SJCRH30 (cell line): ENCODE data around the gene CCDC24. TPM values are rescaled to one million over a fixed set of nuclear protein-coding genes. Genes with fewer than 3 reads are reported as not detected.

Source experiments
- DNase-seq, 2 experiments: peaks; one replicate each; pipeline ENCODE4 v3.0.0-alpha.2; 2015 to 2020
- H3K27ac ChIP-seq: fragments of 250-450 bp; sonication (Bioruptor Pico); 2 replicates; pipeline ENCODE4 v1.5.1; 2020; ENCODE audit warnings: mild to moderate bottlenecking, moderate library complexity
- H3K27me3 ChIP-seq: fragments of 250-450 bp; sonication (Bioruptor Pico); 2 replicates; pipeline ENCODE4 v1.5.1; 2020; ENCODE audit warnings: mild to moderate bottlenecking, moderate library complexity
- H3K36me3 ChIP-seq: fragments of 250-450 bp; sonication (Bioruptor Pico); 2 replicates; pipeline ENCODE4 v1.5.1; 2020; ENCODE audit warnings: mild to moderate bottlenecking, moderate library complexity
- H3K4me1 ChIP-seq: fragments of 250-450 bp; sonication (Bioruptor Pico); 2 replicates; pipeline ENCODE4 v1.5.1; 2020; ENCODE audit warnings: mild to moderate bottlenecking, moderate library complexity
- H3K4me3 ChIP-seq: fragments of 250-450 bp; sonication (Bioruptor Pico); 2 replicates; pipeline ENCODE4 v1.5.1; 2020; ENCODE audit warnings: mild to moderate bottlenecking, moderate library complexity
- H3K9me3 ChIP-seq: fragments of 250-450 bp; sonication (Bioruptor Pico); replicated peaks from 2 replicates; pipeline ENCODE4 v1.5.1; 2020; ENCODE audit warnings: mild to moderate bottlenecking, moderate library complexity
- total RNA-seq: library from RNA; depleted of rRNA; stranded (reverse); fragments of >200 nt; shearing (Covaris generic); gene quantifications from 2 replicates; pipeline ENCODE4 v1.2.3, GENCODE V29; 2014

CCDC24 gene
- total RNA-seq, 1 experiment from 2014 or later: 0.85 TPM

DNA sequence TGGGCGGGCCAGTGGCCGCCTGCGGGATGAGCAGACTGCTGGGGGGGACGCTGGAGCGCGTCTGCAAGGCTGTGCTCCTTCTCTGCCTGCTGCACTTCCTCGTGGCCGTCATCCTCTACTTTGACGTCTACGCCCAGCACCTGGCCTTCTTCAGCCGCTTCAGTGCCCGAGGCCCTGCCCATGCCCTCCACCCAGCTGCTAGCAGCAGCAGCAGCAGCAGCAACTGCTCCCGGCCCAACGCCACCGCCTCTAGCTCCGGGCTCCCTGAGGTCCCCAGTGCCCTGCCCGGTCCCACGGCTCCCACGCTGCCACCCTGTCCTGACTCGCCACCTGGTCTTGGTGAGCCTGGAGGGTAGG is 10.3 kb upstream of the CCDC24 start:
- Histone ChIP-seq H3K27me3 (no peaks in the 10 kb centered on the region), H3K4me3 (no peak overlapping the region), H3K36me3 (peaks cover 17% of the 10 kb centered on the region), H3K9me3 (no peaks in the 10 kb centered on the region), H3K4me1 (peaks cover 7% of the 10 kb centered on the region; the same call in 1 of the 2 replicates), H3K27ac (no peak overlapping the region)
- no peak for DNase-seq

DNA sequence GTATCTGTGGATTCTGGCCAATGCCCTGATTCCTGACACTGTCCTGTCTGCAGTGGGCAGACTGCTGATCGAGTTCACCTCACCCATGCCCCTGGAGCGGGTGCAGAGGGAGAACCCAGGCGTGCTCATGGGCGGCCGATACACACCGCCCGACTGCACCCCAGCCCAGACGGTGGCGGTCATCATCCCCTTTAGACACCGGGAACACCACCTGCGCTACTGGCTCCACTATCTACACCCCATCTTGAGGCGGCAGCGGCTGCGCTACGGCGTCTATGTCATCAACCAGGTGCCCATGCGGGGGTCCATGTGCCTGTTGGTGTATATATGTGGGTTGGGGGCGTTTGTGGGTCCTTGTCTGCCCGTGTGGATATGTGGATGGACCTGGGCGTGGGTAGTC is 9.8 kb upstream of the CCDC24 start:
- DNase-seq: no peak
- peaks cover 13% of the 10 kb centered on the region for H3K36me3 ChIP-seq
- H3K27me3 ChIP-seq: no peaks in the 10 kb centered on the region
- H3K9me3 ChIP-seq: no peaks in the 10 kb centered on the region
- H3K27ac ChIP-seq: no peak overlapping the region
- H3K4me1 ChIP-seq: peaks cover 7% of the 10 kb centered on the region; the same call in 1 of the 2 replicates
- no peak overlapping the region for H3K4me3 ChIP-seq

DNA sequence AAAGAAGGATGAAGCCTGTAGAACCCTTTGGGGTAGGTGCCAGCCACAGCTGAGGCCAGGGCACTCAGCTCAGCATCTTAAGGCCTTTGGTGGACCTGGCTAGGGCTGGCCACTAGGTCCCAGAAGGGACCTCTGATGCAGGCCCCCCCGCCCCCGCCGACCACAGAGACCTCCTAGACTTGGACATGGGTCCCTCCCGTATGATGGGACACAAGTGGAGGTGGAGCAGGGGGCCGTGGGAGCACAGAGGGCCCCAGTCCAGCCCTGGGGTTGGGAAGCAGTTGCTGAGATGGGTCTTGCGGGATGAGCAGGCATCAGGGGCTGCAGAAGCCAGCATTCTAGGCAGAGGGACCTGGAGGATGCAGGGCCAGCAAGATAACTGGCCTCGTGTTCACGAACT is 9.2 kb upstream of the CCDC24 start:
- no peak overlapping the region for H3K27ac ChIP-seq
- no peaks in the 10 kb centered on the region for H3K27me3 ChIP-seq
- H3K4me3 ChIP-seq: no peak overlapping the region
- DNase-seq: no peak
- peaks cover 7% of the 10 kb centered on the region; the same call in 1 of the 2 replicates for H3K4me1 ChIP-seq
- H3K9me3 ChIP-seq: no peaks in the 10 kb centered on the region
- H3K36me3 ChIP-seq: peaks cover 8% of the 10 kb centered on the region

DNA sequence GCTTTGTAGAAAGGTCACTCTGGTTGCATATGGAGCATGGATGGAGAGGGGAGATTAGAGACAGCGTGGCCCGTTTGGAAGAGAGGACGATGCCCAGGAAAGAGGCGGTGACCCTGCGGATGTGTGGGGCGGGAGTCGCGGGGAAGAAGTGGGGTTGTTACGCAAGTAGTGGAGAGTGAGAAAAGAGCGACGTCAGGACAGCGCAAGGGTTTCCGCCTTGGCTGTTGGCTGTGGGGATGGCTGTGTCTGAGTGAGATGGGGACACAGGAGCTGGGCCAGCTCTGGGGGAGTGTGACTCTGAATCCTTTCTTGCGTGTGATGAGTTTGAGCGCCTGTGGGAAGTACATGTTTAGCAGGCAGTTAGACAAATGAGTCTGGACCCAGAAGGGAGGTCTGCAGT is 8.6 kb upstream of the CCDC24 start:
- peaks cover 5% of the 10 kb centered on the region for H3K36me3 ChIP-seq
- no peaks in the 10 kb centered on the region for H3K27me3 ChIP-seq
- H3K4me1 ChIP-seq: peaks cover 5% of the 10 kb centered on the region; the same call in 1 of the 2 replicates
- no peak overlapping the region for H3K27ac ChIP-seq
- H3K9me3 ChIP-seq: no peaks in the 10 kb centered on the region
- H3K4me3 ChIP-seq: no peak overlapping the region
- DNase-seq: no peak

- Histone ChIP-seq H3K4me1 (peaks cover 5% of the 10 kb centered on the region; the same call in 1 of the 2 replicates), H3K9me3 (no peaks in the 10 kb centered on the region), H3K4me3 (no peak overlapping the region), H3K27ac (no peak overlapping the region), H3K36me3 (peaks cover 5% of the 10 kb centered on the region), H3K27me3 (no peaks in the 10 kb centered on the region)
- no peak for DNase-seq
These were observed 8.0 kb upstream of the CCDC24 start for GRCh38 chr1:43983253-43983899.

- Histone ChIP-seq H3K27ac (no peak overlapping the region), H3K4me3 (no peak overlapping the region), H3K4me1 (peaks cover 4% of the 10 kb centered on the region; the same call in 1 of the 2 replicates), H3K27me3 (no peaks in the 10 kb centered on the region), H3K9me3 (no peaks in the 10 kb centered on the region), H3K36me3 (peaks cover 5% of the 10 kb centered on the region)
- DNase-seq: no peak
These were observed 6.5 kb upstream of the CCDC24 start for GRCh38 chr1:43984855-43985254.

- no peaks in the 10 kb centered on the region; the same call in 1 of the 2 replicates for H3K4me1 ChIP-seq
- no peak overlapping the region for H3K27ac ChIP-seq
- no peak overlapping the region for H3K4me3 ChIP-seq
- no peak for DNase-seq
- no peaks in the 10 kb centered on the region for H3K9me3 ChIP-seq
- H3K27me3 ChIP-seq: no peaks in the 10 kb centered on the region
- H3K36me3 ChIP-seq: peaks cover 5% of the 10 kb centered on the region
These were observed 5.3 kb upstream of the CCDC24 start for GRCh38 chr1:43985984-43986595.

- peaks cover 5% of the 10 kb centered on the region for H3K36me3 ChIP-seq
- H3K27me3 ChIP-seq: no peaks in the 10 kb centered on the region
- no peaks in the 10 kb centered on the region for H3K9me3 ChIP-seq
- H3K27ac ChIP-seq: no peak overlapping the region
- H3K4me1 ChIP-seq: no peaks in the 10 kb centered on the region; the same call in 1 of the 2 replicates
- no peak overlapping the region for H3K4me3 ChIP-seq
- no peak for DNase-seq
These were observed 4.7 kb upstream of the CCDC24 start for GRCh38 chr1:43986712-43987111.

DNA sequence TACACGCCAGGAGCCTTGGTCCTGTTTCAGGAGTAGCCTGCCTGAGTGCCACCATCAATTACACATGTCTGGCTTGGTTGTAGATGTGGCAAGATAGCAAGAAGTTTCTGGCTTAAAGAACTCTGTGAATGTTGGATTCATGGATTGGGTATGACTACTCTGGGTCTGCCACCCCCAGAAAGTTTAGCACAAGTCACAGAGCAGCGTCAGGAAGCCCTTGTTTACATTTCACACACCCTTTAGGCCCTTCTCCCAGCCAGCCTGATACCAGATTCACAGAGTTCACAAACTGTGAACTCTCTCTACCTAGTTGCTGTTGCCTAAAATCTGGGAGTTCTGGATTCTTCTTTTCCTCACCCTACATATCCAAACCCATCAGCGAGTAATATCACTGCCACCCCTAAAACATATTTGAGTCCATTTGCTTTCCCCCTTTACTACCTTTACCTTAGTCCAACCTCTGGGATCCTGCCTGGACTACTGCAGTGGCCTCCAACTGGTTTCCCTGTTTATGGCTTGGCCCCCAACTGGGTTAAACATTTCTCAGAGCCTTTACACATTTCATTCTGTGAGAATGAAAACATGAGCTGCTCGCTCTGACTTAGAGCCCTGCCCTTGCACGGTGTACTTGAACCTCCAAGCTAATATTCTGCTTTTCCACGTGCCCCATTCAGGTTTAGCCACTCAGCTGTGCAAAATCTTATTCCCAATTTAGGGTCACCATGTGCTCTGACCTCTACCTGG is 4.1 kb upstream of the CCDC24 start:
- H3K27ac ChIP-seq: no peak overlapping the region
- DNase-seq: no peak
- H3K9me3 ChIP-seq: no peaks in the 10 kb centered on the region
- H3K4me1 ChIP-seq: no peaks in the 10 kb centered on the region; the same call in 1 of the 2 replicates
- peaks cover 5% of the 10 kb centered on the region for H3K36me3 ChIP-seq
- no peaks in the 10 kb centered on the region for H3K27me3 ChIP-seq
- H3K4me3 ChIP-seq: no peak overlapping the region

DNA sequence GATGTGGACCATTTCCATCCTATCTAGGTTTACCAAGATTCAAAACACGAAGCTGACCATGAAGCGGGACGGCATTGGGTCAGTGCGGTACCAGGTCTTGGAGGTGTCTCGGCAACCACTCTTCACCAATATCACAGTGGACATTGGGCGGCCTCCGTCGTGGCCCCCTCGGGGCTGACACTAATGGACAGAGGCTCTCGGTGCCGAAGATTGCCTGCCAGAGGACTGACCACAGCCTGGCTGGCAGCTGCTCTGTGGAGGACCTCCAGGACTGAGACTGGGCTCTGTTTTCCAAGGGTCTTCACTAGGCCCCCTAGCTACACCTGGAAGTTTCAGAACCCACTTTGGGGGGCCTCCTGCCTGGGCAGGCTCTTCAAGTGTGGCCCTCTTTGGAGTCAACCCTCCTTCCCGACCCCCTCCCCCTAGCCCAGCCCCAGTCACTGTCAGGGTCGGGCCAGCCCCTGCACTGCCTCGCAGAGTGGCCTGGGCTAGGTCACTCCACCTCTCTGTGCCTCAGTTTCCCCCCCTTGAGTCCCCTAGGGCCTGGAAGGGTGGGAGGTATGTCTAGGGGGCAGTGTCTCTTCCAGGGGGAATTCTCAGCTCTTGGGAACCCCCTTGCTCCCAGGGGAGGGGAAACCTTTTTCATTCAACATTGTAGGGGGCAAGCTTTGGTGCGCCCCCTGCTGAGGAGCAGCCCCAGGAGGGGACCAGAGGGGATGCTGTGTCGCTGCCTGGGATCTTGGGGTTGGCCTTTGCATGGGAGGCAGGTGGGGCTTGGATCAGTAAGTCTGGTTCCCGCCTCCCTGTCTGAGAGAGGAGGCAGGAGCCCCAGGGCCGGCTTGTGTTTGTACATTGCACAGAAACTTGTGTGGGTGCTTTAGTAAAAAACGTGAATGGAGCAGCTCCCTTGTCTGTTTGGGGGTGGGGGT is 864 bp upstream of the CCDC24 start:
- peak in 1 of 2 experiments; percentile 40 for DNase-seq
- H3K36me3 ChIP-seq: peaks cover 3% of the 10 kb centered on the region; the same call in 1 of the 2 replicates
- peak overlapping the region; percentile 68 for H3K4me3 ChIP-seq
- H3K4me1 ChIP-seq: no peaks in the 10 kb centered on the region; the same call in 1 of the 2 replicates
- no peaks in the 10 kb centered on the region for H3K9me3 ChIP-seq
- H3K27ac ChIP-seq: peak overlapping the region; percentile 10; the same call in 1 of the 2 replicates
- no peaks in the 10 kb centered on the region for H3K27me3 ChIP-seq

DNA sequence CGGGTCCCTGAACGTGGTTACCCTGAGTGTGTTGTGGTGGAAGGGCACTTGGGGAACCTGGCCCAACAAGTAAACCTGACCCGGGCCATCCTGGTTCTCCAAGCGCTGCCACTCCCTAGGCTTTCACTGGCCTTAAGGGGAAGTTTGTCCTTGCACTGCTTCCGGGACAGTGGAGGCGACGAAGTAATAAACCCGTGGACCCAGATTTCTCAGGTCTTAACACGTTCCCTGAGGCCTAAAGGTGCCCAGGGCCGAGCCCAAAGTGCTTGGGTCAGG is 261 bp upstream of the CCDC24 start:
- DNase-seq: no peak
- Histone ChIP-seq H3K36me3 (no peaks in the 10 kb centered on the region), H3K27me3 (no peaks in the 10 kb centered on the region), H3K4me3 (peak overlapping the region; percentile 68), H3K4me1 (no peaks in the 10 kb centered on the region; the same call in 1 of the 2 replicates), H3K27ac (peak overlapping the region; percentile 10; the same call in 1 of the 2 replicates), H3K9me3 (no peaks in the 10 kb centered on the region)

- H3K36me3 ChIP-seq: no peaks in the 10 kb centered on the region
- H3K4me3 ChIP-seq: peak overlapping the region; percentile 68
- no peaks in the 10 kb centered on the region for H3K9me3 ChIP-seq
- no peak for DNase-seq
- no peaks in the 10 kb centered on the region for H3K27me3 ChIP-seq
- peaks cover 6% of the 10 kb centered on the region for H3K4me1 ChIP-seq
- H3K27ac ChIP-seq: no peak overlapping the region
These were observed 1.0 kb downstream of the CCDC24 start for GRCh38 chr1:43992232-43992995.

- Histone ChIP-seq H3K9me3 (no peaks in the 10 kb centered on the region), H3K27me3 (no peaks in the 10 kb centered on the region), H3K4me3 (no peak overlapping the region), H3K4me1 (peaks cover 9% of the 10 kb centered on the region), H3K27ac (no peak overlapping the region), H3K36me3 (no peaks in the 10 kb centered on the region)
- no peak for DNase-seq
These were observed 2.0 kb downstream of the CCDC24 start for GRCh38 chr1:43993206-43993914.
